ENCODE data around the gene NME4. TPM values are rescaled to one million over a fixed set of nuclear protein-coding genes. Genes with fewer than 3 reads are reported as not detected.

The NME4 gene
- total RNA-seq, 2 donors from 2014 or later: 68.7 to 91.2 TPM

DNA sequence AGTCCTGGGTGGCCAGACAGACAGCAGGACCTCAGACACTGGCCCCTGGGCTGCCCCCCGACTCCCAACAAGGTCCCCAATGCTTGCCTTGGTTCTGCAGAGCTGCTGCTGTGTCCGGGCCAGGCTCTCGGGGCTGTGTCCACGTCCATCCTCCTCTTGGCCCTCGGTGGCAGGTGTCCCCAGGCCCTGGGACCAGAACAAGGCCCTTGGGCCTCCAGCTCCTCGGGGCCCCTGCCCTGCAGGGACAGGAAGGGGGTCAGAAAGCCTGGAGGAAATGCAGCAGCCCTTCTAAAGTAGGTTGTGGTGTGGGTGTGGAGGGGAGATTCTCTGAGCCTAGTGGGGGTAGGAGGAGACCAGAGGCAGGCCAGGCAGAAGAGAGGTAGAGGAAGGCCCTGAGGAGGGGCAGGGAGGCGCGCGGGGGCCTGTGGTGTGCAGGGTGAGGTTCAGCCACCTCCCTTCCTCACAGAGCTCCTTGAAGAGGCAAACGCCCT, 42.0 kb upstream of the NME4 start:
- Histone ChIP-seq H3K36me3 (no peaks in the 10 kb centered on the region), H3K4me3 (no peak overlapping the region), H3K27me3 (replicated peaks; ENCODE audit: insufficient read depth) (no peaks in the 10 kb centered on the region), H3K27ac (no peak overlapping the region), H3K9me3 (no peaks in the 10 kb centered on the region), H3K4me1 (ENCODE audit: control insufficient read depth in 1 of 2, low read depth in 2 of 2) (peaks cover 8 to 16% of the 10 kb centered on the region in 2 donors)
- DNase-seq (ENCODE audit: low spot score) (no peak), ATAC-seq (ENCODE audit: insufficient number of reproducible peaks, low FRiP score, low read depth) (no peak)
- TF ChIP-seq, protein P1, sequence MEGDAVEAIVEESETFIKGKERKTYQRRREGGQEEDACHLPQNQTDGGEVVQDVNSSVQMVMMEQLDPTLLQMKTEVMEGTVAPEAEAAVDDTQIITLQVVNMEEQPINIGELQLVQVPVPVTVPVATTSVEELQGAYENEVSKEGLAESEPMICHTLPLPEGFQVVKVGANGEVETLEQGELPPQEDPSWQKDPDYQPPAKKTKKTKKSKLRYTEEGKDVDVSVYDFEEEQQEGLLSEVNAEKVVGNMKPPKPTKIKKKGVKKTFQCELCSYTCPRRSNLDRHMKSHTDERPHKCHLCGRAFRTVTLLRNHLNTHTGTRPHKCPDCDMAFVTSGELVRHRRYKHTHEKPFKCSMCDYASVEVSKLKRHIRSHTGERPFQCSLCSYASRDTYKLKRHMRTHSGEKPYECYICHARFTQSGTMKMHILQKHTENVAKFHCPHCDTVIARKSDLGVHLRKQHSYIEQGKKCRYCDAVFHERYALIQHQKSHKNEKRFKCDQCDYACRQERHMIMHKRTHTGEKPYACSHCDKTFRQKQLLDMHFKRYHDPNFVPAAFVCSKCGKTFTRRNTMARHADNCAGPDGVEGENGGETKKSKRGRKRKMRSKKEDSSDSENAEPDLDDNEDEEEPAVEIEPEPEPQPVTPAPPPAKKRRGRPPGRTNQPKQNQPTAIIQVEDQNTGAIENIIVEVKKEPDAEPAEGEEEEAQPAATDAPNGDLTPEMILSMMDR (IDR thresholded peaks at IDR 0.05): no peak

- DNase-seq (ENCODE audit: low spot score) (no peak), ATAC-seq (ENCODE audit: insufficient number of reproducible peaks, low FRiP score, low read depth) (no peak)
- H3K27me3 ChIP-seq (replicated peaks; ENCODE audit: insufficient read depth): no peaks in the 10 kb centered on the region
- H3K4me1 ChIP-seq (ENCODE audit: control insufficient read depth in 1 of 2, low read depth in 2 of 2): peaks cover 0 to 8% of the 10 kb centered on the region in 2 donors
- H3K9me3 ChIP-seq: no peaks in the 10 kb centered on the region
- no peak overlapping the region for H3K27ac ChIP-seq
- H3K4me3 ChIP-seq: no peak overlapping the region
- no peaks in the 10 kb centered on the region for H3K36me3 ChIP-seq
- TF ChIP-seq, protein P1 (IDR thresholded peaks at IDR 0.05): no peak
Measured at GRCh38 chr16:356741-357140, 40.3 kb upstream of the NME4 start.

- Histone ChIP-seq H3K9me3 (no peaks in the 10 kb centered on the region), H3K4me1 (ENCODE audit: control insufficient read depth in 1 of 2, low read depth in 2 of 2) (no peaks in the 10 kb centered on the region), H3K36me3 (no peaks in the 10 kb centered on the region), H3K27me3 (replicated peaks; ENCODE audit: insufficient read depth) (no peaks in the 10 kb centered on the region), H3K27ac (no peak overlapping the region), H3K4me3 (no peak overlapping the region)
- TF ChIP-seq, protein P1 (IDR thresholded peaks at IDR 0.05): no peak
- DNase-seq (ENCODE audit: low spot score) (no peak), ATAC-seq (ENCODE audit: insufficient number of reproducible peaks, low FRiP score, low read depth) (no peak)
Measured at GRCh38 chr16:359067-359763, 37.8 kb upstream of the NME4 start.

DNA sequence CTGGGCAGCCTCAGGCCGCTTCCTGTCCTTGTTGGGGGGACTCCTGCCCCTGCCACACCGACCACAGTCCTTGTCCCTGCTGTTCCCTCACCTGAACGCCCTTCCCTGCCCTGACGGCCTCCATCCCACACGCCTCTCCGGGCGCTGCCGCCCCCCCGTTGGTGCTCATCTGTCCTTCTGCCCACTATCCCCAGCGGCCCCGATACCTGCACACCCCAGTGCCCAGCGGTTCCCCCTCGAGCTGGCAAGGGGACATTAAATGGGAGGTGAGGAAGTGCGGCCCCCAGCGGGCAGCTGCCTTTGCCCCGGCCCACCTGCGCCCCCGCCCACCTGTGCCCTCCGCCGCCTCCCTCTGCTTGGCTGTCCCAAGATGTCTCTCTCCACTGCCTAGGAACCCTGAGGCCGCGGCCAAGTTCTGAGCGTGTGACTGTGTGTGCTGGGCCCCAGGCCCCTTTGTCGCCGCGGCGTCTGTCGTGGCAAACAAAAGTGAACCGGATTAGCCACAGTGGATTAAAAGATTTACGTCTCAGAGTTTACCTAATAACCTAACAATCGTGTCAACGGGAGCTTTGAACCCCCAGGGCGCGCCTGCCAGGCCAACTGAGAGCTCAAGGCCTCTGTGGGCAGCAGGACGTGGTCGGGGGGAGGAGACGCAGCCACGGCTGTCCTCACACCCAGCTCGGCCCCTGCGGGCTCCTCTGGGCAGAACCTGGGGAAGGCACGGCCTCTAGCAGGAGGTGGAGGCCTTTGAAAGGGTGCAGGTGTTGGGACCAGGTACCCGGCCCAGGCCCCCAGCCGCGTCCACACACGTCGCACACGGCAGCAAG, 36.9 kb upstream of the NME4 start:
- ATAC-seq (ENCODE audit: insufficient number of reproducible peaks, low FRiP score, low read depth) (no peak), DNase-seq (ENCODE audit: low spot score) (no peak)
- H3K4me3 ChIP-seq: no peak overlapping the region
- no peaks in the 10 kb centered on the region for H3K27me3 ChIP-seq (replicated peaks; ENCODE audit: insufficient read depth)
- no peak overlapping the region for H3K27ac ChIP-seq
- no peaks in the 10 kb centered on the region for H3K9me3 ChIP-seq
- H3K4me1 ChIP-seq (ENCODE audit: control insufficient read depth in 1 of 2, low read depth in 2 of 2): no peaks in the 10 kb centered on the region
- TF ChIP-seq, protein P1 (IDR thresholded peaks at IDR 0.05): no peak
- no peaks in the 10 kb centered on the region for H3K36me3 ChIP-seq

DNA sequence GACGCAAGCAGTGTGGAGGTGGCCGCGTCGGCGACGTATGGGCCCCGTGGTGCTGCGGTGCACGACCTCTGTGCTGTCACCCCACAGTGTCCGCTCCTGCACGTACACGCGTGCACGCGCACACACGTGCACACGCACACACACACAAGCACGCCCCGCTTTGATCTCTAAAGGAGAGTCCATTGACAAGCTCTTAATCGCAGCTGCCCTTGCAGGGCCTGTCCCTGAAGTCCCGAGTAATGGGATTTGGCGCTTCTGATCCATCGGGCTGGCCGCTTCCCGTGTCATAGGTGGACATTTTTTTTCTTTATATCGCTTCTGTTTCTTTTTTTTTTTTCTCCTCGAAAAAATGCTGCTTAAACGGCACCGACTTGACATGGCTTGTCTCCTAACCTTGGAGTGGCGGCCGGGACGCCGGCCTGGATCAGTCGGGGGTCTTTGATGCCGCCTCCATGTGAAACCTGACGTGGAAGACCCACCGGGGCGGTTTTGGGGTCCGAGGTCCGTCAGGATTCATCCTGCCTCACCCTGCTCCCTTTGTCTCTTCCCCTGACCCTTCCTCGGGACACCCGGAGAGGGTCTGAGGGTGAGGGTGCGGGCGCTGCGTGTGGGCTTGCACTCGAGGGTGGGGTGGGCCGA, 36.2 kb upstream of the NME4 start:
- ATAC-seq (ENCODE audit: insufficient number of reproducible peaks, low FRiP score, low read depth) (no peak), DNase-seq (ENCODE audit: low spot score) (no peak)
- no peak overlapping the region for H3K4me3 ChIP-seq
- no peaks in the 10 kb centered on the region for H3K4me1 ChIP-seq (ENCODE audit: control insufficient read depth in 1 of 2, low read depth in 2 of 2)
- H3K27me3 ChIP-seq (replicated peaks; ENCODE audit: insufficient read depth): no peaks in the 10 kb centered on the region
- no peak overlapping the region for H3K27ac ChIP-seq
- H3K36me3 ChIP-seq: no peaks in the 10 kb centered on the region
- TF ChIP-seq, protein P1 (IDR thresholded peaks at IDR 0.05): no peak
- H3K9me3 ChIP-seq: no peaks in the 10 kb centered on the region

Measured in thoracic aorta (tissue), 2 donors.